HCT116 (cell line): ENCODE data around the gene WDR72.

Experiments used
- CTCF ChIP-seq, 3 experiments: fragments of 200-600 bp in 1 of 3; sonication (generic) in 1 of 3; IDR thresholded peaks in 2 of 3; conservative IDR thresholded peaks in 1 of 3; 2 replicates each; pipeline ENCODE4 v1.5.1; 2012 to 2017; ENCODE audit warnings: low read depth in 2 of 3, low read length in 2 of 3, antibody characterized with exemption in 1 of 3, borderline replicate concordance in 1 of 3, control low read depth in 1 of 3, mild to moderate bottlenecking in 1 of 3, mixed read lengths in 1 of 3, mixed run types in 1 of 3, moderate library complexity in 1 of 3; ENCODE audit not compliant: insufficient read depth in 1 of 3
- EGR1 ChIP-seq: IDR thresholded peaks from 2 replicates; pipeline ENCODE4 v1.6.1; 2012; ENCODE audit warnings: low read depth
- ELF1 ChIP-seq: IDR thresholded peaks from 2 replicates; pipeline ENCODE4 v1.6.1; 2012; ENCODE audit warnings: low read depth, borderline replicate concordance
- EZH2phosphoT487 ChIP-seq: fragments of 200-600 bp; IDR thresholded peaks from 2 replicates; pipeline ENCODE4 v1.6.1; 2018; ENCODE audit warnings: antibody characterized with exemption, borderline replicate concordance
- MAX ChIP-seq: IDR thresholded peaks from 2 replicates; pipeline ENCODE4 v1.6.1; 2012
- POLR2A ChIP-seq: IDR thresholded peaks from 2 replicates; pipeline ENCODE4 v1.7.0; 2011; ENCODE audit warnings: borderline replicate concordance; ENCODE audit not compliant: insufficient read depth, insufficient read length; ENCODE audit errors: extremely low read depth
- POLR2AphosphoS5 ChIP-seq: IDR thresholded peaks from 2 replicates; pipeline ENCODE4 v1.6.1; 2011; ENCODE audit warnings: mild to moderate bottlenecking, low read depth, low read length, moderate library complexity
- RAD21 ChIP-seq: IDR thresholded peaks from 2 replicates; pipeline ENCODE4 v1.6.1; 2012; ENCODE audit warnings: low read depth, mild to moderate bottlenecking
- SIN3A ChIP-seq: IDR thresholded peaks from 2 replicates; pipeline ENCODE4 v1.6.1; 2012; ENCODE audit warnings: low read depth

GRCh38 chr15:53752406-53752805, 7.1 kb downstream of the WDR72 start:
- TF ChIP-seq CTCF (IDR thresholded peaks at IDR 0.05 in 2 of 3, conservative IDR thresholded peaks at IDR 0.05 in 1 of 3; ENCODE audit: borderline replicate concordance in 1 of 3, insufficient read depth in 1 of 3, low read depth in 2 of 3, low read length in 2 of 3) (no peak), SIN3A (no peak), POLR2AphosphoS5 (no peak), POLR2A (no peak), ELF1 (no peak), RAD21 (no peak), MAX (no peak), EGR1 (no peak), EZH2phosphoT487 (no peak)
